ENCODE data around the gene GTPBP1. TPM values are rescaled to one million over a fixed set of nuclear protein-coding genes. Genes with fewer than 3 reads are reported as not detected.

GTPBP1 gene
- total RNA-seq, 1 experiment from 2014 or later, result 108 TPM

GRCh38 chr22:38689651-38690050, 16.1 kb upstream of the GTPBP1 start:
- H3T11ph ChIP-seq (ENCODE audit: low read length), result no peak overlapping the region
- H3K9me3 ChIP-seq (ENCODE audit: control insufficient read depth, low read depth, low read length), result no peaks in the 10 kb centered on the region
- no peak overlapping the region for H2AK5ac ChIP-seq (ENCODE audit: insufficient read length, low read length)
- H2BK5ac ChIP-seq (ENCODE audit: insufficient read length, low read length), result no peak overlapping the region
- H3K9me3 Mint-ChIP-seq, result no peaks in the 10 kb centered on the region; a peak in 1 of 5 replicates
- no peaks in the 10 kb centered on the region for H4K20me1 ChIP-seq (ENCODE audit: control insufficient read depth, insufficient read depth, insufficient read length)
- H3K36me3 Mint-ChIP-seq (ENCODE audit: insufficient read depth in 1 of 3, low read depth in 3 of 3), result peaks cover 11 to 65% (median 54%) of the 10 kb centered on the region in 3 experiments; a peak in 6 of 7 replicates
- no peak overlapping the region for H2BK20ac ChIP-seq (ENCODE audit: low read depth, low read length, poor library complexity, severe bottlenecking)
- H3K18ac ChIP-seq (ENCODE audit: insufficient read length, low read depth, low read length), result no peak overlapping the region
- no peak overlapping the region for H3K23ac ChIP-seq (ENCODE audit: insufficient read length, low read depth, low read length)
- no peak overlapping the region for H4K8ac ChIP-seq (replicated peaks; ENCODE audit: insufficient read length, low read depth, low read length)
- H3K79me2 ChIP-seq (ENCODE audit: insufficient read depth, low read length), result no peaks in the 10 kb centered on the region
- DNase-seq, result no peak
- H2BK15ac ChIP-seq (ENCODE audit: low read depth, low read length), result no peak overlapping the region
- H4K91ac ChIP-seq (ENCODE audit: insufficient read length, low read depth, low read length), result no peak overlapping the region
- no peak overlapping the region for H3K4ac ChIP-seq (ENCODE audit: low read depth, low read length)
- H3K4me2 ChIP-seq (ENCODE audit: insufficient read depth, insufficient read length, low read length), result no peak overlapping the region
- no peak for TF ChIP-seq CTCF (conservative IDR thresholded peaks at IDR 0.05)
- H3K4me3 Mint-ChIP-seq, result no peak overlapping the region
- no peak overlapping the region for H3K27ac Mint-ChIP-seq
- no peak overlapping the region for H4K5ac ChIP-seq (ENCODE audit: insufficient read length, low read depth, low read length)
- no peaks in the 10 kb centered on the region for H3K27me3 Mint-ChIP-seq (ENCODE audit: low read depth)
- no peaks in the 10 kb centered on the region for H3K23me2 ChIP-seq (ENCODE audit: insufficient read length, low read depth, low read length, poor library complexity, severe bottlenecking)
- no peaks in the 10 kb centered on the region for H3K4me1 ChIP-seq (ENCODE audit: insufficient read depth, low read length)
- H3K14ac ChIP-seq (ENCODE audit: insufficient read depth, low read length), result no peak overlapping the region
- no CpG with 5 or more reads among the region's 1 CpG for WGBS (ENCODE audit: extremely low coverage, insufficient read length, low lambda C conversion rate)
- no peak overlapping the region for H2BK12ac ChIP-seq (ENCODE audit: insufficient read length, low read depth, low read length)
- H3K9ac ChIP-seq (ENCODE audit: extremely low read depth, insufficient read length, low read length), result no peak overlapping the region
- no peaks in the 10 kb centered on the region for H3K4me1 Mint-ChIP-seq
- no peak overlapping the region for H3K56ac ChIP-seq (ENCODE audit: insufficient read length, low read depth, low read length)
- H3K79me1 ChIP-seq (ENCODE audit: insufficient read depth, low read depth, low read length, poor library complexity, severe bottlenecking), result peaks cover 3% of the 10 kb centered on the region
- no peak overlapping the region for H2AFZ ChIP-seq (ENCODE audit: low read length)
- no peaks in the 10 kb centered on the region for H3K27me3 ChIP-seq (ENCODE audit: insufficient read depth, low read length)
- H3K27ac ChIP-seq (ENCODE audit: insufficient read length, low read depth, low read length), result no peak overlapping the region
- no peak overlapping the region for H2BK120ac ChIP-seq (ENCODE audit: low read depth, low read length, poor library complexity, severe bottlenecking)

Data from H9 (cell line).